ENCODE data around the gene CFAP90.
A peak's percentile ranks its signal among the peaks of the same experiment; 100 is the strongest.

Gene CFAP90

GRCh38 chr5:7815892-7816534, 34.9 kb downstream of the CFAP90 start:
- DNase-seq = no peak

- DNase-seq = no peak
Observed at GRCh38 chr5:7814816-7815215, 36.1 kb downstream of the CFAP90 start.

- DNase-seq = no peak
Observed at GRCh38 chr5:7813576-7813975, 37.4 kb downstream of the CFAP90 start.

GRCh38 chr5:7813007-7813406, 37.9 kb downstream of the CFAP90 start:
- DNase-seq = no peak

DNA sequence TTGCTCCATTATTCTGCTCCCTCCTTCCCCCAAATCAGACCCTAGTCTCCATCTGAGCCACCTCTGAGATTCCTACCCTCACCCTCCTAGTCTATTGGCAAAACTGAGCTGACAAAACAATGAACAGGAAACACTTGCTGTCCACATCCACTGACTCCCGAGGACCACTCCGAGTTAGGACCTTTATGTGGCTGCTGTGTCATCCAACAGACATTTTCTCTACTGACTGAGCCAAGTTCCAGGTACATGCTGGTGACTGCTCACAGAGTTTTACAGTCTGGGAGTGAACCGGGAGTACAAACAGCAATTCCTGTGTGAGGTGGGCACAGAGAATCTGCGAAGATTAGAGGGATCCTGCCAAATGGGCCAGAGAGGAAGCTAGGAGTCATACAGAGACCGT, 39.2 kb downstream of the CFAP90 start:
- DNase-seq = no peak

DNA sequence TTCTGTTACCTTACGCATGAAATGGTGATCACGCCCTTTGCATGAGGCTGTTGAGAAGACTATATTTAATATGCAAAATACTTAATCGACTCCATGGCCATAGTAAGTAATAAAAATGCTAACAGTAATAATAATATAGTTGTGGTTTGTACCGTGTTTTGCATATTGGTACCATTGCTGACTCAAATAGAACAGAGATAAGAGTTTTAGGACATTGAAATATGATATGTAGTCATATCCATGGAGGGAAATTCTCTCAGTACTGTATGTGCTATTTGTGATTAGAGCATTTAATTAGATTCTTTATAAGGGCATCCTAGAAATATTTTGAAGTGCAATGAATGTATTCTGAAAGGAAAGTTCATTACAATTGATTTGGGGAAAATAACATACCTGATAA, 41.9 kb downstream of the CFAP90 start:
- DNase-seq = peak; percentile 54

DNA sequence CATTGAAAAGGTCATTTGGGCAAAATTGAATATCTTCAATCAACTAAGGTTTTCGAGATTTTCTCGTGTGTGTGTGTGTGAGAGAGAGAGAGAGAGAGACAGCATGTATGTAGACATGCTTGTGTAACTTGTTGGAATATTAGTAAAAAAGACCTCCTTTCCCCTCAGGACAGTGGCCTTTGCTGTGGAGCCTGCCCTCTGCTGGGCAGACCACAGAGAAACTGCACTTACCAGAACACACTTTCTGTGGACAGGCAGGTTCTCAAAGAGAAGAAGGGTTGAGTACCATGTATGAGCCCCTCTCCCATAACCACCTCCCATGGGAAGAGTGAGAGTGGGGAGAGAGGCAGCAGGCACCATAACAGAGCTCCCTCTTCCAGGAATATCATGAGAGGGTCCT, 45.6 kb downstream of the CFAP90 start:
- no peak for DNase-seq

DNA sequence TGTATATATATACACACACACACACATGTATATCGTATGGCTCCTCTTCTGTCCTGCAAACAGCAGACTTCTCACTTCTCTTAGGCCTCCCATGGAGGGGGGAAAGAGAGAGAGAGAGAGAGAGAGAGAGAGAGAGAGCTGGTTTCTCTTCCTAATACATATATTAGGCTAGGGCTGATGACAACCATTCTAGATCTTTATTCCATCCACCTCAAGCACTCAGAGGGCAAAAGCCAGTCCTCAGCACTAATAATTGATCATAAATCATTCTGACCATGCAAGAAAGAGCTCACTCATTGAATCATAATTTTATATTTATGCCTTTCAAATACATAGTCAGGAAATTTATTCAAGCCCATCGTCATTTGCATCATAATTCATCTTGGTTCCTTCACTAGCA, 47.0 kb downstream of the CFAP90 start:
- no peak for DNase-seq

GRCh38 chr5:7802855-7803254, 48.1 kb downstream of the CFAP90 start:
- DNase-seq = no peak

- no peak for DNase-seq
Observed at GRCh38 chr5:7801891-7802614, 48.9 kb downstream of the CFAP90 start.

- no peak for DNase-seq
Observed at GRCh38 chr5:7795306-7795705, 55.6 kb downstream of the CFAP90 start.

GRCh38 chr5:7794823-7795222, 56.1 kb downstream of the CFAP90 start:
- DNase-seq = no peak

DNA sequence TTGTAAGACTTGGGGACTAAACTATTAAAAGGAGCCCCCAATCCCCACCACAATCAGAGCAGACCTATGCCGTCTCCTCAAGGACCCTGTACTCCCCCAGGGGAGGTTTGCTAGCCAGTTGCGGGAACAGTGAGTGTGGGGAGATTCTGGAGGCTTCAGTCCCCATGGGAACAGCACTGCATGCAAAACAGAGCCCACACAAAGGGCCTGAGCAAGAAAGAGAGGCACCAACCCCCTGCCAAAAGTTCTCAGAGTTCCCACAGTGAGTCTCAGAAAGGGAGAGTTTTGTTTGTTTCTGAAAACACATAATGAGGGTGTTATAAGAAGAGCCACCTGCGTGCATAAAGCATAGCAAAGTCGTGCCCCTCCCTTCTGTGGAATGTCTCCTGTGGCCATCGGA, 56.6 kb downstream of the CFAP90 start:
- no peak for DNase-seq

DNA sequence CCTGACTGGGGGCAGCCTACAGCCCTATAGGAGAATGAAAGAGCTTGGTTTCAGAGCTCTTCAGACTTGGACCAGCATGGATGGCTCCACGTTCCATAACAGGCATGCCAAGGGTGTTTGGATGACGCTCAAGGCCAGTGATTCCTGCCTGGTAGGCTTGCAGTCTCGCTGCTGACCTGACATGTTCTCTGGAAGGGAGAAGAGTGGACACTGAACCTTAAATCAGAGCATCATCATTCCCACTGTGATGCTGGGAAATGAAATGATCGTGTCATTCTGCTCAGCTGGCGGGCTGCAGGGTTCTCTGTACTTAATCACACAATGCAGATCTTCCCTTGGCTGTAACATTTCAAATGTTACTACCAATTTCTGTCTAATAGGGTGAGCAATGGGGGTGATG, 57.0 kb downstream of the CFAP90 start:
- no peak for DNase-seq

DNA sequence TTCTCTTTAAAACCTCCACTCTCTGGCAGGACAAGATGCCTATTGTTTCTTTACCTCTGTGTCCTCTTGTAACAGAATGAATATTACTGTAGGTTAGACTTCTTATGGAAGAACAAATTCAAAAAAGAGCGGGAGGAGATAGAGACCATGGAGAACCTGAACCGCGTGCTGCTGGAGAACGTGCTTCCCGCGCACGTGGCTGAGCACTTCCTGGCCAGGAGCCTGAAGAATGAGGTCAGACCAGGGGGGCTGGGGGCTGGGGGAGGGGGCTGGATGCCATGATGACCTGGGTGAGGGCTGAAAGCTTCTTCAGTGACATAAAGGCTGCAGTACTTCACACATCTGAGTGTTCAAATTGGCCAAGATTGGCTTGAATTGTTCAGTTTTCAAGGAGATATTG, 61.4 kb downstream of the CFAP90 start:
- no peak for DNase-seq

DNA sequence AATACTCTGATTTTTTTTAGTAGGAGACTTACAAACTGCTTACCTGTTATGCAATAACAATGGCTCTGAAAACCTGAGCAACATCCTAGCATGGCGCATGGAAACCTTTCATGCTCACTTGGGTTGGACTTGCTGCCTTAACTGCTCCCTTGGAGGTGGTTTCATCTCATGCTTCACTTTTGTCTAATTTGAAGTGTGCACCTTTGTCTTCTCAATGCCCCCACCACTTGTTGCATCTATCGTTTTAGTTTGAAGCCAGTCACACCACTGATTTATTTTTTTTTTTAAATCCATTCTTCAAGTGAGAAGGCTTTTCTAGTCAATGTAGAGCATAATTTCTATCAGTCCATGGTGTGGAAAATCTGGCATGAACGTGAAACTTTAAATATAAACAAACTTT, 63.2 kb downstream of the CFAP90 start:
- no peak for DNase-seq

DNA sequence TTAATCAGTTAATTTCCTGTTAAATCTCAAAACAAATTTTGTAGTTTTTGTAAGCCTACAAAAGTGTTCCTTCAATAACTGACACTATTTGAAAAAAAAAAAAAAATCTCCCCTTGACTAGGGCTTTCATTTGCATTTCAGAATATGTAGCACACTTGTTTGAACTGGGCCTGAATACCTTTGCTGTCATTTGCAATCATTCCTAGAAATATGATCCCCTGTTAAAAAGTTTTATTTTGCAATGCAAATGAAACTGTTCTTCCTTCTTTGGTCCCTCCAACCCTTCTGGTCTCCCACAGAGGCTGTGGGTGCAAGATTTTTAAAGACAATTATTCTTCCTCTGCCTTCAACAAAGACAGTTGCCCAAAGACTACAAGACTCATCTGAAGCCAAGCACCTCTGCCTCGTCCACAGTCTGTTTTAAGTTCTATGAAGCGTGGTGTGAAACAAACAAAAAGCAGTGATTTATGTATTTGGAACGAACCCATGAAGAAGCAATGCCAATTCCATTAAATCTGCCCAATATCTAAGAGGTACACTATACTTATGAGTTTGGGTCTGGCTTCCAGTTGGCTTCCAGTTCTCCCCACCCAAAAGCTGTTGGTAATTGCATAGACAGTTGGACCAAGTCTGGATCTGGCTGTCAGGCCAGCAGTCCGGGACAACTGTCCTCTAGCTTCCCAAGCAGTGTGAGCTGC, 66.1 kb downstream of the CFAP90 start:
- DNase-seq = peak; percentile 21

DNA sequence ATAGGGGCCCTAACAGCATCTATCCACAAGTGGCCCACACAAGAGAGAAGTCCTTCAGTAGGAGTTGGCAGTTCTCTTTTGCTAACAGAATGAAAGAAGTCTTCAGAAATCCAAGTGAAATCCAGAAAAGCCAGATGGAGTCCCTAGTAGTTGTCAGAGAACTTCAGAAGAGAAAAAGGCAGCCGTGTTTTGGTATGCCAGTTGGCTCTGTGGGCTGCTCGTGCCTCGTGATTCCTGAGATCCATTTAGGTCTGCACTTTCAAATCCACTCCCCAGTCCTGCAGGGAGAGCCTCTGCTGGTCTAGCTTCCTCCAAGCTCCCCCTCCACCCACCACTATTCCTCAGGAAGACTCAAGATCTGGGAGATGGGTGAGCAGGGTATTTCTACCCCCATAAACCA, 69.0 kb downstream of the CFAP90 start:
- DNase-seq = no peak
